Measurements from ENCODE around the gene TNS2. TPM values are rescaled to one million over a fixed set of nuclear protein-coding genes. Genes with fewer than 3 reads are reported as not detected.

TNS2 gene
- total and polyA plus RNA-seq, 2 of the 13 experiments (the other 11 are each of a cell fraction or from before 2014, with no cell fraction given): 8.9 to 20.4 TPM

DNA sequence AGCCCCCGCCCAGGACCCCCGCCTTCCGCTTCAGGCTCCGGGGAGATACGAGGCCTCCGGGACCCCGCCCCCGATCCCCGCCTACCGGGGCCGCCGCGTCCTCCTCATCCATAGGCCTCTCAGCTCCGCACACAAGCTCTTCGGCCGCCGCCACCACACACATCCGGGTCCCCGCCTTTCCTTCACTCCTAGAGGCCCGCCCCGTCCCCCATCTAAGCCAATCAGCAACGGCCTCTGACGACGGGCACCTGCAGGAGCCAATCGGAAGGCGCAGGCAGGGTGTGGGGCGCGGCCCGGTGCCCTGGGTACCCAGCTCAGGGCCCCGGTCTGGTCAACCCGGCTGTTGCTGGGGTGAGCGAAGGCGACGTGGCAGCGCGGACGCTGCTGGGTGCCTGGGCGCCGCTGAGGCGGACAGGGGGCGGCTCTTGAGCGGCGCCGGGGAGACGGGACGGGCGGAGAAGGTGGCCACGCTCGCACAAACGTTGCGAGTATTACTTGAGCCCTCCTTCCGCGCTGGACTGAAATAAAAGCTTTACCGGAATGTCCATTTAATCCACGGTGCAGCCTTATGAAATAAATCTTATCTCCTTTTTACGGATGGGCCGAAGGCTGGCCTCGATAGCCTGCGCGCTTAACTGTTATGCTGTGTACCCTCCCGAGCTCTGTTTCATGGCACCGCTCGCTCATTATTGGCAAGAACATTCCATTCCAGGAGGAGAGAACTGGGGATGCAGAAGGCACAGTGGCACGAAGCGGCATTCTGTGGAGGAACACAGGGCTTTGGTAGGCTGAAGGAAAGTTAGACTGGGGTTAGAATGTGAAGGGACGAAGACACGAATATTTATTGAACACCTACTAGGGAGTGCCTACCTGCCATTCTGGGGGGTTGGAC lies 29.6 kb downstream of the TNS2 start, which contains the start of gene SPRYD3 (continued):
- TF ChIP-seq, protein P1, sequence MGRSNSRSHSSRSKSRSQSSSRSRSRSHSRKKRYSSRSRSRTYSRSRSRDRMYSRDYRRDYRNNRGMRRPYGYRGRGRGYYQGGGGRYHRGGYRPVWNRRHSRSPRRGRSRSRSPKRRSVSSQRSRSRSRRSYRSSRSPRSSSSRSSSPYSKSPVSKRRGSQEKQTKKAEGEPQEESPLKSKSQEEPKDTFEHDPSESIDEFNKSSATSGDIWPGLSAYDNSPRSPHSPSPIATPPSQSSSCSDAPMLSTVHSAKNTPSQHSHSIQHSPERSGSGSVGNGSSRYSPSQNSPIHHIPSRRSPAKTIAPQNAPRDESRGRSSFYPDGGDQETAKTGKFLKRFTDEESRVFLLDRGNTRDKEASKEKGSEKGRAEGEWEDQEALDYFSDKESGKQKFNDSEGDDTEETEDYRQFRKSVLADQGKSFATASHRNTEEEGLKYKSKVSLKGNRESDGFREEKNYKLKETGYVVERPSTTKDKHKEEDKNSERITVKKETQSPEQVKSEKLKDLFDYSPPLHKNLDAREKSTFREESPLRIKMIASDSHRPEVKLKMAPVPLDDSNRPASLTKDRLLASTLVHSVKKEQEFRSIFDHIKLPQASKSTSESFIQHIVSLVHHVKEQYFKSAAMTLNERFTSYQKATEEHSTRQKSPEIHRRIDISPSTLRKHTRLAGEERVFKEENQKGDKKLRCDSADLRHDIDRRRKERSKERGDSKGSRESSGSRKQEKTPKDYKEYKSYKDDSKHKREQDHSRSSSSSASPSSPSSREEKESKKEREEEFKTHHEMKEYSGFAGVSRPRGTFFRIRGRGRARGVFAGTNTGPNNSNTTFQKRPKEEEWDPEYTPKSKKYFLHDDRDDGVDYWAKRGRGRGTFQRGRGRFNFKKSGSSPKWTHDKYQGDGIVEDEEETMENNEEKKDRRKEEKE (IDR thresholded peaks at IDR 0.05): no peak
- TF ChIP-seq, protein P2, sequence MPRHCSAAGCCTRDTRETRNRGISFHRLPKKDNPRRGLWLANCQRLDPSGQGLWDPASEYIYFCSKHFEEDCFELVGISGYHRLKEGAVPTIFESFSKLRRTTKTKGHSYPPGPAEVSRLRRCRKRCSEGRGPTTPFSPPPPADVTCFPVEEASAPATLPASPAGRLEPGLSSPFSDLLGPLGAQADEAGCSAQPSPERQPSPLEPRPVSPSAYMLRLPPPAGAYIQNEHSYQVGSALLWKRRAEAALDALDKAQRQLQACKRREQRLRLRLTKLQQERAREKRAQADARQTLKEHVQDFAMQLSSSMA (CRISPR knock-in tag; IDR thresholded peaks at IDR 0.05): 0 out of 2 replicates have a peak, but pooled peaks have one; percentile 69
- TF ChIP-seq ARNT (IDR thresholded peaks at IDR 0.05): no peak
- no peak for TF ChIP-seq BRD4 (CRISPR knock-in tag; IDR thresholded peaks at IDR 0.05)
- peak; percentile 15; the same call in 1 of the 2 replicates for TF ChIP-seq RAD21 (CRISPR knock-in tag; IDR thresholded peaks at IDR 0.05)
- TF ChIP-seq, protein P3, sequence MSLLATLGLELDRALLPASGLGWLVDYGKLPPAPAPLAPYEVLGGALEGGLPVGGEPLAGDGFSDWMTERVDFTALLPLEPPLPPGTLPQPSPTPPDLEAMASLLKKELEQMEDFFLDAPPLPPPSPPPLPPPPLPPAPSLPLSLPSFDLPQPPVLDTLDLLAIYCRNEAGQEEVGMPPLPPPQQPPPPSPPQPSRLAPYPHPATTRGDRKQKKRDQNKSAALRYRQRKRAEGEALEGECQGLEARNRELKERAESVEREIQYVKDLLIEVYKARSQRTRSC (CRISPR knock-in tag; IDR thresholded peaks at IDR 0.05; ENCODE audit: low read depth): no peak
- TF ChIP-seq ZNF567 (CRISPR knock-in tag; IDR thresholded peaks at IDR 0.05; ENCODE audit: borderline replicate concordance): no peak; the same call in 1 of the 2 replicates
- no peak; the same call in 1 of the 2 replicates for TF ChIP-seq HIVEP1 (CRISPR knock-in tag; IDR thresholded peaks at IDR 0.05)
- no peak for TF ChIP-seq RARG (CRISPR knock-in tag; IDR thresholded peaks at IDR 0.05; ENCODE audit: low read depth)
- no peak for TF ChIP-seq KAT2B (IDR thresholded peaks at IDR 0.05; ENCODE audit: borderline replicate concordance, low read depth, low read length)
- TF ChIP-seq ZBTB3 (CRISPR knock-in tag; IDR thresholded peaks at IDR 0.05; ENCODE audit: borderline replicate concordance, low read depth): no peak
- no peak for TF ChIP-seq THYN1 (CRISPR knock-in tag; IDR thresholded peaks at IDR 0.05; ENCODE audit: borderline replicate concordance, low read depth)
- no peak; the same call in 1 of the 2 replicates for TF ChIP-seq ZFP90 (CRISPR knock-in tag; IDR thresholded peaks at IDR 0.05; ENCODE audit: borderline replicate concordance)
- TF ChIP-seq DNMT1 (CRISPR knock-in tag; IDR thresholded peaks at IDR 0.05): no peak
- TF ChIP-seq MYNN (CRISPR knock-in tag; IDR thresholded peaks at IDR 0.05; ENCODE audit: low read depth): no peak
- TF ChIP-seq SNAPC2 (CRISPR knock-in tag; IDR thresholded peaks at IDR 0.05): peak; percentile 53; the same call in 1 of the 2 replicates
- TF ChIP-seq MBNL3 (CRISPR knock-in tag; conservative IDR thresholded peaks at IDR 0.05): no peak
- no peak for TF ChIP-seq EEA1 (CRISPR knock-in tag; IDR thresholded peaks at IDR 0.05; ENCODE audit: borderline replicate concordance)
- no peak for TF ChIP-seq ARNTL (CRISPR knock-in tag; IDR thresholded peaks at IDR 0.05)
- TF ChIP-seq ZC3H4 (CRISPR knock-in tag; IDR thresholded peaks at IDR 0.05; ENCODE audit: borderline replicate concordance): no peak
- no peak for TF ChIP-seq NFE2L2 (IDR thresholded peaks at IDR 0.05; ENCODE audit: low read length)
- TF ChIP-seq, protein P4, sequence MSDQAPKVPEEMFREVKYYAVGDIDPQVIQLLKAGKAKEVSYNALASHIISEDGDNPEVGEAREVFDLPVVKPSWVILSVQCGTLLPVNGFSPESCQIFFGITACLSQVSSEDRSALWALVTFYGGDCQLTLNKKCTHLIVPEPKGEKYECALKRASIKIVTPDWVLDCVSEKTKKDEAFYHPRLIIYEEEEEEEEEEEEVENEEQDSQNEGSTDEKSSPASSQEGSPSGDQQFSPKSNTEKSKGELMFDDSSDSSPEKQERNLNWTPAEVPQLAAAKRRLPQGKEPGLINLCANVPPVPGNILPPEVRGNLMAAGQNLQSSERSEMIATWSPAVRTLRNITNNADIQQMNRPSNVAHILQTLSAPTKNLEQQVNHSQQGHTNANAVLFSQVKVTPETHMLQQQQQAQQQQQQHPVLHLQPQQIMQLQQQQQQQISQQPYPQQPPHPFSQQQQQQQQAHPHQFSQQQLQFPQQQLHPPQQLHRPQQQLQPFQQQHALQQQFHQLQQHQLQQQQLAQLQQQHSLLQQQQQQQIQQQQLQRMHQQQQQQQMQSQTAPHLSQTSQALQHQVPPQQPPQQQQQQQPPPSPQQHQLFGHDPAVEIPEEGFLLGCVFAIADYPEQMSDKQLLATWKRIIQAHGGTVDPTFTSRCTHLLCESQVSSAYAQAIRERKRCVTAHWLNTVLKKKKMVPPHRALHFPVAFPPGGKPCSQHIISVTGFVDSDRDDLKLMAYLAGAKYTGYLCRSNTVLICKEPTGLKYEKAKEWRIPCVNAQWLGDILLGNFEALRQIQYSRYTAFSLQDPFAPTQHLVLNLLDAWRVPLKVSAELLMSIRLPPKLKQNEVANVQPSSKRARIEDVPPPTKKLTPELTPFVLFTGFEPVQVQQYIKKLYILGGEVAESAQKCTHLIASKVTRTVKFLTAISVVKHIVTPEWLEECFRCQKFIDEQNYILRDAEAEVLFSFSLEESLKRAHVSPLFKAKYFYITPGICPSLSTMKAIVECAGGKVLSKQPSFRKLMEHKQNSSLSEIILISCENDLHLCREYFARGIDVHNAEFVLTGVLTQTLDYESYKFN (CRISPR knock-in tag; conservative IDR thresholded peaks at IDR 0.05): peak; percentile 41

Measured in HepG2 (cell line).